ENCODE measurements around the gene SYNJ2. TPM values are rescaled to one million over a fixed set of nuclear protein-coding genes. Genes with fewer than 3 reads are reported as not detected.

The SYNJ2 gene
- total and polyA plus RNA-seq, 4 experiments from 2014 or later: 14.5 to 17.4 (median 15.9) TPM

DNA sequence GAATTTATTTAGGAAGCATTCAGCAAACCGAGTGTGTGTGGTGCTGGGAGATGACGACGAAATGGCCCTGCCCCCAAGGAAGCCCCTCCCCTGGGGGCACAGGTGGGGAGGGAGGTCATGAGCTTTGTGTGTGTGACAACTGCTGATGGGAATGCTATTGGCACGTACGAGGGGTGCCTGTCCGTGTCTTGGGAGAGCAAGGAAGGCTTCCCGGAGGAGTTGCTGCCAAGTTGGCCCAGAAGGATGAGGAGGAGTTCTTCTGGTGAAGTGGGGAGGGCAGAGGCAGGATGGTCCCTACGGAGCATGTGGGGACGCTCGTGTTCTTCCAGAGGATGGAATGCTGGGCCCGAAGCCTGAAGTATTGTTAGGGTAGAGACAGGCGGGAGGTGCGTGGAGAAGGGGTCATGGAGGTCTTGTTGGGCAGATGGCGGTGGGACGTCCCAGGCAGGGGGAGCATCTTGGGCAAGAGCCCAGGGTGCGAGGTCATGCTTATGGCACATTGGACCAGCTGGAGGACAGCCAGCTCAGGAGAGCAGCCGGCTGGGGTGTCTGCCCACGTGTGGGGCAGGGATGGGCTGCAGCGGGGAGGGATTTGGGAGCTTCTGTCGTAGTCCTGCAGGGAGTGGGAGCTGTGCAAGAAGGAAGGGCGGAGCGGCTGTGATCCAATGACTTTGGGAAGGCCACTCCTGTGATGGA lies 46.1 kb downstream of the SYNJ2 start:
- H3K27me3 Mint-ChIP-seq: no peaks in the 10 kb centered on the region
- CTCF ChIA-PET (ENCODE audit: partially characterized antibody): interaction anchor here (1.0 to 3.7 kb wide), 8 partner anchors 9 to 268 kb away, joined by 3 to 93 read pairs (median 32); partner anchors contain the start of gene SYNJ2

DNA sequence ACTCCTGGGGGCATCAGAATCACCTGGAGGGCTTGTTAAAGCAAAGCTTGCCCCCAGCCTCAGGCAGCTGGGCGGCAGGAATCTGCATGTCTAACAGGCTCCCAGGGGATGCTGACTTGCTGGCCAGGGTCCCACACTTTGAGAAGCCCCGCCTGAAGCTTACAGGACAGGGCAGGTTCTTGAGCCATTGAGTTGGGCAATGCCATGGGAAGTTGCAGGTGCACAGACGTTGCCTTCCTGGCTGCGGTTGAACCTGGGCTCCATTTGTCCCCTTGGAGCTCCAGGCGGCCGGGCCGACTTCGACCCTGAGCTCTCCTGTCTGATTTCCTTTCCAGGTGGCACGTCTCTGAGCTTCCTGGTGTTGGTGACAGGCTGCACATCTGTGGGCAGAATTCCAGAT lies 46.8 kb downstream of the SYNJ2 start:
- Mint-ChIP-seq H3K4me3 (peak overlapping the region in 1 of 8 donors; percentile 31), H3K9me3 (no peaks in the 10 kb centered on the region), H3K27ac (peak overlapping the region in 4 of 7 donors; percentile 8 to 99 (median 97)), H3K4me1 (peaks cover 28 to 63% (median 38%) of the 10 kb centered on the region in 4 donors), H3K27me3 (no peaks in the 10 kb centered on the region), H3K36me3 (peaks cover 4 to 19% of the 10 kb centered on the region in 2 donors)
- Histone ChIP-seq H3K27me3 (ENCODE audit: insufficient read depth, low read length) (no peaks in the 10 kb centered on the region), H3K4me1 (ENCODE audit: insufficient read depth, low read length) (peaks cover 56% of the 10 kb centered on the region), H3K4me3 (ENCODE audit: low read length in 2 of 2) (no peak overlapping the region), H3K27ac (ENCODE audit: low read depth, low read length) (no peak overlapping the region), H3K9me3 (ENCODE audit: control insufficient read depth in 1 of 2, low read length in 2 of 2) (no peaks in the 10 kb centered on the region), H3K36me3 (ENCODE audit: insufficient read depth, low read length) (peaks cover 6% of the 10 kb centered on the region)
- intact Hi-C loops (cut with micrococcal nuclease): loop anchor here (10.0 kb wide), 1 partner anchor 94 kb away; no protein-coding TSS in a partner anchor
- ChIA-PET CTCF (ENCODE audit: partially characterized antibody) (interaction anchor here (1.0 to 3.7 kb wide), 3 partner anchors 21 to 46 kb away, joined by 3 to 48 read pairs (median 13); partner anchors contain the start of gene SYNJ2), POLR2A (ENCODE audit: partially characterized antibody) (interaction anchor here (1.7 kb wide), 1 partner anchor 47 kb away, joined by 8 read pairs; the partner anchor contains the start of gene SYNJ2)
- no peak for DNase-seq

More for the DNA sequence above, 46.1 kb downstream of the SYNJ2 start:
- Histone ChIP-seq H3K4me1 (ENCODE audit: insufficient read depth, low read length) (peaks cover 56% of the 10 kb centered on the region), H3K9me3 (ENCODE audit: control insufficient read depth in 1 of 2, low read length in 2 of 2) (no peaks in the 10 kb centered on the region), H3K27ac (ENCODE audit: low read depth, low read length) (peak overlapping the region; percentile 75), H3K36me3 (ENCODE audit: insufficient read depth, low read length) (no peaks in the 10 kb centered on the region), H3K4me3 (ENCODE audit: low read length in 2 of 2) (no peak overlapping the region), H3K27me3 (ENCODE audit: insufficient read depth, low read length) (no peaks in the 10 kb centered on the region)
- H3K27ac Mint-ChIP-seq: peak overlapping the region; percentile 97 to 99 (median 98)
- peak overlapping the region; percentile 21 to 92 (median 86) for H3K4me3 Mint-ChIP-seq
- peaks cover 28 to 63% (median 38%) of the 10 kb centered on the region in 4 donors for H3K4me1 Mint-ChIP-seq
- DNase-seq: no peak
- intact Hi-C loops (cut with micrococcal nuclease): loop anchor here (2.0 to 10.0 kb wide), 3 partner anchors 13 to 267 kb away; no protein-coding TSS in a partner anchor
- peaks cover 4 to 19% of the 10 kb centered on the region in 2 donors for H3K36me3 Mint-ChIP-seq
- POLR2A ChIA-PET (ENCODE audit: partially characterized antibody): interaction anchor here (1.7 to 2.4 kb wide), 4 partner anchors 19 to 264 kb away, joined by 5 to 17 read pairs (median 10); partner anchors contain the start of gene SYNJ2
- H3K9me3 Mint-ChIP-seq: no peaks in the 10 kb centered on the region

DNA sequence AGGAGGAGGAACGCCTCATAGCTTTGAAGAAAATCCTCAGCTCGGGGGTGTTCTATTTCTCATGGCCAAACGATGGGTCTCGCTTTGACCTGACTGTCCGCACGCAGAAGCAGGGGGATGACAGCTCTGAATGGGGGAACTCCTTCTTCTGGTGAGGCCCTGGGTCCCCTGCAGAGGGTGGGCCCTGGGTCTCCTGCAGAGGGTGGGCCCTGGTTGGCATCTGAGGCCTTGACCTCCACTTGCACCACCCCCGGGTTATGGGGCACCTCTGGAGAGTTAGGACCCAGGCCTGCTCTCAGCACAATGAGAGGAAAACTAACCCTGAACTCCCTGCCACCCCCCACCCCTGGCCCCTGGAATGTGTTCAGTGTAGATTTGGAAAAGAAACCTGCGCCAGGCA lies 47.2 kb downstream of the SYNJ2 start:
- CTCF ChIA-PET (ENCODE audit: partially characterized antibody): interaction anchor here (1.0 to 3.7 kb wide), 3 partner anchors 22 to 46 kb away, joined by 3 to 48 read pairs (median 13); partner anchors contain the start of gene SYNJ2
- no peak overlapping the region for H3K4me3 ChIP-seq (ENCODE audit: low read length in 2 of 2)
- Mint-ChIP-seq H3K27ac (peak overlapping the region in 2 of 7 donors; percentile 66 to 80), H3K36me3 (peaks cover 9 to 22% of the 10 kb centered on the region in 2 donors), H3K9me3 (no peaks in the 10 kb centered on the region), H3K4me1 (peaks cover 28 to 63% (median 38%) of the 10 kb centered on the region in 4 donors), H3K4me3 (no peak overlapping the region), H3K27me3 (no peaks in the 10 kb centered on the region)
- POLR2A ChIA-PET (ENCODE audit: partially characterized antibody): interaction anchor here (1.7 kb wide), 1 partner anchor 47 kb away, joined by 8 read pairs; the partner anchor contains the start of gene SYNJ2
- H3K27ac ChIP-seq (ENCODE audit: low read depth, low read length): no peak overlapping the region
- DNase-seq: no peak
- intact Hi-C loops (cut with micrococcal nuclease): loop anchor here (10.0 kb wide), 1 partner anchor 94 kb away; no protein-coding TSS in a partner anchor
- H3K36me3 ChIP-seq (ENCODE audit: insufficient read depth, low read length): peaks cover 10% of the 10 kb centered on the region
- H3K27me3 ChIP-seq (ENCODE audit: insufficient read depth, low read length): no peaks in the 10 kb centered on the region
- no peaks in the 10 kb centered on the region for H3K9me3 ChIP-seq (ENCODE audit: control insufficient read depth in 1 of 2, low read length in 2 of 2)
- peaks cover 56% of the 10 kb centered on the region for H3K4me1 ChIP-seq (ENCODE audit: insufficient read depth, low read length)

DNA sequence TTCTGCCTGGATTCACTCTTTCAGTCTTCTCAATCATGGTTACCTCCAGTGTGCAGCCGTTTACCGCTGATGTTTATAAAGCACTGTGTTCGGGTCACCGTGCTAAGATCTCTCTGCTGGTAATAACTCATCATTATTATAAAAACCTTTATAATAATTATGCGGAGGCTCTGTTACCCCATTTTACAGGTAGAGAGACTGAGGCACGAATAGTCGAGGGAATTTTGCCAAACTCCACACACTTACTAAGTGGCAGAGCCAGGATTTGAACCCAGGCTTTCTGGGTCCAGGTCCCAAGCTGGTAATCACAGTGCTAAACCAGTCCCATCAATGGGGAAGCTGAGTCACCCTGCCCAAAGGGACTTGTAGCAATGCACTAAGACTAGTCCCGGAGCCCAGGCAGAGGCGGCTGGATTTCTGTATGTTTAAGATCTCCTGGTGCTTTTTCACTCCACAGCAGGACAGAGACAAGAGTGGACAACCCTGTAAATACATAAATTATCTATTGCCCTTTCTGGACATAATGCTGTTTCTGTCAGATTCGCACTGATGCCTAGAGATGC lies 48.1 kb downstream of the SYNJ2 start:
- no peaks in the 10 kb centered on the region for H3K27me3 Mint-ChIP-seq
- no peak overlapping the region for H3K4me3 ChIP-seq (ENCODE audit: low read length in 2 of 2)
- peaks cover 16% of the 10 kb centered on the region for H3K36me3 ChIP-seq (ENCODE audit: insufficient read depth, low read length)
- H3K9me3 ChIP-seq (ENCODE audit: control insufficient read depth in 1 of 2, low read length in 2 of 2): no peaks in the 10 kb centered on the region
- no peaks in the 10 kb centered on the region for H3K9me3 Mint-ChIP-seq
- peaks cover 17 to 30% of the 10 kb centered on the region in 2 donors for H3K36me3 Mint-ChIP-seq
- H3K27me3 ChIP-seq (ENCODE audit: insufficient read depth, low read length): no peaks in the 10 kb centered on the region
- H3K4me1 Mint-ChIP-seq: peaks cover 28 to 59% (median 39%) of the 10 kb centered on the region in 4 donors
- H3K27ac ChIP-seq (ENCODE audit: low read depth, low read length): no peak overlapping the region
- H3K4me1 ChIP-seq (ENCODE audit: insufficient read depth, low read length): peaks cover 54% of the 10 kb centered on the region
- POLR2A ChIA-PET (ENCODE audit: partially characterized antibody): no interaction called here
- no peak for DNase-seq
- peak overlapping the region in 1 of 8 donors; percentile 35 for H3K4me3 Mint-ChIP-seq
- CTCF ChIA-PET (ENCODE audit: partially characterized antibody): interaction anchor here (3.1 kb wide), 1 partner anchor 42 kb away, joined by 13 read pairs; no protein-coding TSS in a partner anchor
- intact Hi-C loops (cut with micrococcal nuclease): loop anchor here (2.0 to 10.0 kb wide), 2 partner anchors 27 to 95 kb away; no protein-coding TSS in a partner anchor
- H3K27ac Mint-ChIP-seq: peak overlapping the region in 6 of 7 donors; percentile 19 to 86 (median 72)

DNA sequence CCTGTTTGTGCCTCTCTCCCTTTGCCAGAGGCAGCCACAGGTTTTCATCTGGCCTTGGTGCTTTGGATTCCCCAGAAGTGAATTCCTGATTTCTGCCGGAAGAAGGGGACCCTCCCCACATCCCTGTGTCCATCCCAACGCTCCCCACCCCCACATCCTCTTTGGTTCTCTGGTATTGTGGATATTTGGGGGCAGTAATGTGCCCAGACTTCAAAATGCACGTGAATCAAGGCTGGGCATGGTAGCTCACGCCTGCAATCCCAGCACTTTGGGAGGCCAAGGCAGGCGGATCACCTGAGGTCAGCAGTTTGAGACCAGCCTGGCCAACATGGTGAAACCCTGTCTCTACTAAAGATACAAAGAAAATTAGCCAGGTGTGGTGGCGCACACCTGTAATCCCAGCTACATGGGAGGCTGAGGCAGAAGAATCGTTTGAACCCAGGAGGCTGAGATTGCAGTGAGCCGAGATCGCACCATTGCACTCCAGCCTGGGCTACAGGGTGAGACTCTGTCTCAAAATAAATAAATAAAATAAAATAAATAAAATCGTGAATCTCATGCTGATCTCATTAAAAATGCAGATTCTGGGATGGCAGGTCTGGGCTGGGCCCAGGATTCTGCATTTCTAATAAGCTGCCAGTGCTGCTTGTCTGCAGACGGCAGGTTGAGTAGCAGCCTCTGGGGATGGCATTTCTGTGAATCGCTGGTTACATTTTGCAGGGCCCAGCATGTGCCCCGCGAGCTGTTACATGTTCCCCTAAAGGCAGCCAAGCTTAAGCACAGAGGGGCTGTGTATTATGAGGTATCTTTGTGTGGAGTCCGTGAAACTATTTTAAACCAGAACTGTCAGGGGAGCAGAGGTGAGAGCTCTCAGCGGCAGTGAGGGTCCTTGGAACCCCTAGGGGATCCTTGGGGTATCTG lies 49.0 kb downstream of the SYNJ2 start:
- Histone ChIP-seq H3K27ac (ENCODE audit: low read depth, low read length) (no peak overlapping the region), H3K9me3 (ENCODE audit: control insufficient read depth in 1 of 2, low read length in 2 of 2) (no peaks in the 10 kb centered on the region), H3K36me3 (ENCODE audit: insufficient read depth, low read length) (peaks cover 16% of the 10 kb centered on the region), H3K4me1 (ENCODE audit: insufficient read depth, low read length) (peaks cover 45% of the 10 kb centered on the region), H3K4me3 (ENCODE audit: low read length in 2 of 2) (no peak overlapping the region), H3K27me3 (ENCODE audit: insufficient read depth, low read length) (no peaks in the 10 kb centered on the region)
- intact Hi-C loops (cut with micrococcal nuclease): loop anchor here (2.0 kb wide), 1 partner anchor 26 kb away; no protein-coding TSS in a partner anchor
- peak overlapping the region; percentile 80 to 93 (median 87) for H3K27ac Mint-ChIP-seq
- no peaks in the 10 kb centered on the region for H3K27me3 Mint-ChIP-seq
- peaks cover 25 to 38% of the 10 kb centered on the region in 2 donors for H3K36me3 Mint-ChIP-seq
- POLR2A ChIA-PET (ENCODE audit: partially characterized antibody): no interaction called here
- DNase-seq: no peak
- H3K4me1 Mint-ChIP-seq: peaks cover 30 to 50% (median 38%) of the 10 kb centered on the region in 4 donors
- peaks cover 0 to 2% (median 0%) of the 10 kb centered on the region in 8 donors for H3K9me3 Mint-ChIP-seq
- peak overlapping the region in 1 of 8 donors; percentile 25 for H3K4me3 Mint-ChIP-seq
- CTCF ChIA-PET (ENCODE audit: partially characterized antibody): interaction anchor here (3.1 kb wide), 1 partner anchor 41 kb away, joined by 13 read pairs; no protein-coding TSS in a partner anchor
